ENCODE data around the gene RMRP. TPM values are rescaled to one million over a fixed set of nuclear protein-coding genes. Genes with fewer than 3 reads are reported as not detected.

Gene RMRP
- total and polyA plus RNA-seq, 2 of the 4 experiments (the other 2 are of a cell fraction), result 39.7 to 13,690 TPM

DNA sequence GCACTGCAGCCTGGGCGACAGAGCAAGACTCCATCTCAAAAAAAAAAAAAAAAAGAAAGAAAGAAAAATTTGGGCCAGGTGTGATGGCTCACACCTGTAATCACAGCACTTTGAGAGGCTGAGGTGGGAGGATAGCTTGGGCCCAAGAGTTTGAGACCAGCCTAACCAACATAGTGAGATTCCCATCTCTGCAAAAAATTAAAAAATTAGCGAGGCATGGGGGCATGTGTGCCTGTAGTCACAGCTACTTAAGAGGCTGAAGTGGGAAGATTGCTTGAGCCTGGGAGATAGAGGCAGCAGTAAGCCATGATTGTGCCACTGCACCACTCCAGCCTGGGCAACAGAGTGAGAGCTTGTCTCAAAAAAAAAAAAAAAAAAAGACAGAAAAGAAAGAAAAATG, 4.2 kb downstream of the RMRP start:
- Histone ChIP-seq H3K56ac (ENCODE audit: extremely low read depth, insufficient read depth, low read length) (no peak overlapping the region), H3K9ac (ENCODE audit: low read depth, low read length) (no peak overlapping the region), H3K36me3 (ENCODE audit: control insufficient read depth, insufficient read depth, low read length) (no peaks in the 10 kb centered on the region), H3K9me3 (ENCODE audit: control insufficient read depth, insufficient read depth, low read length) (no peaks in the 10 kb centered on the region), H2BK20ac (ENCODE audit: low read depth, low read length) (no peak overlapping the region), H3K79me1 (ENCODE audit: low read depth in 1 of 2, low read length in 2 of 2) (peaks cover 0 to 1% of the 10 kb centered on the region in 2 experiments; a peak in 3 of 4 replicates), H3K23ac (ENCODE audit: low read depth, low read length) (no peak overlapping the region), H3K4me3 (ENCODE audit: insufficient read depth, low read depth, low read length) (no peak overlapping the region), H2BK15ac (ENCODE audit: low read depth, low read length) (no peak overlapping the region), H4K91ac (ENCODE audit: insufficient read depth, low read depth, low read length) (no peak overlapping the region), H3K27ac (ENCODE audit: insufficient read depth, low read length) (no peak overlapping the region), H2BK5ac (ENCODE audit: low read depth, low read length, poor library complexity, severe bottlenecking) (no peak overlapping the region), H2AK5ac (ENCODE audit: low read depth, low read length) (no peak overlapping the region), H3K27me3 (ENCODE audit: control insufficient read depth, insufficient read depth, low read length) (no peaks in the 10 kb centered on the region), H2AFZ (replicated peaks; ENCODE audit: low read length, poor library complexity) (no peak overlapping the region), H4K8ac (ENCODE audit: low read depth in 2 of 2, low read length in 2 of 2) (no peak overlapping the region), H2AK9ac (replicated peaks; ENCODE audit: low read depth, low read length, poor library complexity) (no peak overlapping the region), H3K4me2 (ENCODE audit: low read depth, low read length) (no peak overlapping the region), H3K9me1 (ENCODE audit: insufficient read depth, low read length) (peaks cover 4% of the 10 kb centered on the region; the same call in 1 of the 2 replicates), H3K4ac (ENCODE audit: low read depth, low read length) (no peak overlapping the region), H4K5ac (ENCODE audit: low read depth, low read length) (no peak overlapping the region), H4K20me1 (ENCODE audit: insufficient read depth, low read length) (peaks cover 3% of the 10 kb centered on the region; the same call in 1 of the 2 replicates), H2BK120ac (ENCODE audit: low read depth, low read length) (no peak overlapping the region), H3K4me1 (ENCODE audit: control insufficient read depth, insufficient read depth, low read length) (peaks cover 13% of the 10 kb centered on the region; the same call in 1 of the 2 replicates), H3K18ac (ENCODE audit: low read depth, low read length) (no peak overlapping the region), H3K14ac (replicated peaks; ENCODE audit: low read depth, low read length) (no peak overlapping the region)
- ATAC-seq (ENCODE audit: low read depth) (no peak), DNase-seq (no peak)
- ChIA-PET POLR2A (ENCODE audit: unreplicated experiment) (interaction anchor here (0.6 kb wide), 1 partner anchor 36 kb away, joined by 5 read pairs; the partner anchor contains the start of gene TPM2), CTCF (no interaction called here)
- in situ Hi-C loops (cut with MboI; ENCODE audit: low sequenced_read_pairs), result loop anchor here (10.0 kb wide), 1 partner anchor 149 kb away; no protein-coding TSS in a partner anchor
- no peak for TF ChIP-seq RAD21 (IDR thresholded peaks at IDR 0.05; ENCODE audit: low read length)
- dilution Hi-C loops (cut with HindIII; ENCODE audit: low sequenced_read_pairs, unreplicated experiment), result no loop called here
- no CpG with 5 or more reads among the region's 2 CpGs for WGBS, 2 experiments (ENCODE audit: extremely low coverage in 2 of 2, insufficient read length in 1 of 2)
- intact Hi-C loops (cut with micrococcal nuclease), result loop anchor here (10.0 kb wide), 2 partner anchors 161 to 169 kb away; partner anchors contain the start of genes HINT2 and SPAG8
- BruUV-seq (replicated peaks), result no TSS peak
